HEK293 (cell line): Measurements from ENCODE around the gene FBXO36.
"Not testable (repeated sequence)": the region's sequence is repeated elsewhere in the genome, so short reads cannot be mapped to it uniquely, and the experiment has no call there.

Source experiments
- CTCF ChIA-PET: fragments of 350-600 bp; formaldehyde crosslinking; extraction: SDS; loops from one replicate; lab custom pipeline; 2021; ENCODE audit warnings: antibody characterized with exemption; lab: Yijun Ruan, JAX
- POLR2A ChIA-PET: fragments of 300-600 bp; formaldehyde crosslinking; extraction: SDS; loops from one replicate; lab custom pipeline; 2020; ENCODE audit warnings: antibody characterized with exemption, inconsistent platforms; lab: Yijun Ruan, JAX
- H3K27ac ChIP-seq: fragments of 200-500 bp; sonication (Bioruptor generic); 2 replicates; pipeline ENCODE4 v1.5.1; 2014; ENCODE audit warnings: low read depth, low read length, control low read depth, inconsistent platforms; ENCODE audit errors: extremely low read depth
- H3K36me3 ChIP-seq, 2 experiments: fragments of 200-500 bp in 1 of 2; sonication (Bioruptor generic) in 1 of 2; 1 replicate in 1 of 2; 2 replicates in 1 of 2; pipeline ENCODE4 v1.5.1; 2014 to 2017; ENCODE audit warnings: inconsistent platforms in 2 of 2, low read length in 2 of 2; ENCODE audit not compliant: control insufficient read depth in 2 of 2, insufficient read depth in 1 of 2
- H3K4me1 ChIP-seq: fragments of 200-500 bp; sonication (Bioruptor generic); 2 replicates; pipeline ENCODE4 v1.5.1; 2014; ENCODE audit warnings: mild to moderate bottlenecking, low read length, inconsistent platforms; ENCODE audit not compliant: control insufficient read depth, insufficient read depth
- H3K4me3 ChIP-seq: 2 replicates; pipeline ENCODE4 v1.5.1; 2011; ENCODE audit warnings: low read depth, mild to moderate bottlenecking, control low read depth, low read length, moderate library complexity
- H3K9me3 ChIP-seq: fragments of 200-500 bp; sonication (Bioruptor generic); 2 replicates; pipeline ENCODE4 v1.5.1; 2014; ENCODE audit warnings: low read depth, low read length, inconsistent platforms; ENCODE audit not compliant: control insufficient read depth, insufficient read depth
- GLI4 ChIP-seq: fragments of 450-650 bp; formaldehyde crosslinking; IDR thresholded peaks from 2 replicates; pipeline ENCODE4 v1.5.1; 2016; ENCODE audit warnings: missing biosample characterization, missing genetic modification characterization
- MZF1 ChIP-seq: fragments of 450-650 bp; formaldehyde crosslinking; IDR thresholded peaks from 2 replicates; pipeline ENCODE4 v1.5.1; 2017; ENCODE audit warnings: missing biosample characterization, missing genetic modification characterization, borderline replicate concordance
- OVOL3 ChIP-seq: fragments of 450-650 bp; formaldehyde crosslinking; IDR thresholded peaks from 2 replicates; pipeline ENCODE4 v1.5.1; 2016; ENCODE audit warnings: missing biosample characterization, missing genetic modification characterization
- ZNF266 ChIP-seq: fragments of 450-650 bp; formaldehyde crosslinking; IDR thresholded peaks from 2 replicates; pipeline ENCODE4 v1.5.1; 2016; ENCODE audit warnings: missing biosample characterization, missing genetic modification characterization, low read depth
- ZNF571 ChIP-seq: fragments of 450-650 bp; formaldehyde crosslinking; IDR thresholded peaks from 2 replicates; pipeline ENCODE4 v1.5.0; 2017; ENCODE audit warnings: missing biosample characterization, missing genetic modification characterization
- ZSCAN30 ChIP-seq: fragments of 450-650 bp; IDR thresholded peaks from 2 replicates; pipeline ENCODE4 v1.5.1; 2018; ENCODE audit warnings: missing biosample characterization, mild to moderate bottlenecking, missing genetic modification characterization, moderate library complexity
- TF ChIP-seq, protein P1 (sequence below): fragments of 450-650 bp; formaldehyde crosslinking; IDR thresholded peaks from 2 replicates; pipeline ENCODE4 v1.5.1; 2016; ENCODE audit warnings: missing biosample characterization, missing genetic modification characterization, low read depth
- TF ChIP-seq, protein P2 (sequence below): fragments of 450-650 bp; formaldehyde crosslinking; conservative IDR thresholded peaks from 2 replicates; pipeline ENCODE4 v1.5.1; 2016; ENCODE audit warnings: low read depth, missing biosample characterization, missing genetic modification characterization
- TF ChIP-seq, protein P3 (sequence below): fragments of 450-650 bp; formaldehyde crosslinking; conservative IDR thresholded peaks from 2 replicates; pipeline ENCODE4 v1.5.1; 2016; ENCODE audit warnings: low read depth, missing biosample characterization, missing genetic modification characterization
- TF ChIP-seq, protein P4 (sequence below): fragments of 450-650 bp; formaldehyde crosslinking; IDR thresholded peaks from 2 replicates; pipeline ENCODE4 v1.5.0; 2017; ENCODE audit warnings: missing biosample characterization, missing genetic modification characterization, borderline replicate concordance
- TF ChIP-seq, protein P5 (sequence below): fragments of 450-650 bp; formaldehyde crosslinking; IDR thresholded peaks from 2 replicates; pipeline ENCODE4 v1.5.1; 2016; ENCODE audit warnings: missing biosample characterization, missing genetic modification characterization

The FBXO36 gene

DNA sequence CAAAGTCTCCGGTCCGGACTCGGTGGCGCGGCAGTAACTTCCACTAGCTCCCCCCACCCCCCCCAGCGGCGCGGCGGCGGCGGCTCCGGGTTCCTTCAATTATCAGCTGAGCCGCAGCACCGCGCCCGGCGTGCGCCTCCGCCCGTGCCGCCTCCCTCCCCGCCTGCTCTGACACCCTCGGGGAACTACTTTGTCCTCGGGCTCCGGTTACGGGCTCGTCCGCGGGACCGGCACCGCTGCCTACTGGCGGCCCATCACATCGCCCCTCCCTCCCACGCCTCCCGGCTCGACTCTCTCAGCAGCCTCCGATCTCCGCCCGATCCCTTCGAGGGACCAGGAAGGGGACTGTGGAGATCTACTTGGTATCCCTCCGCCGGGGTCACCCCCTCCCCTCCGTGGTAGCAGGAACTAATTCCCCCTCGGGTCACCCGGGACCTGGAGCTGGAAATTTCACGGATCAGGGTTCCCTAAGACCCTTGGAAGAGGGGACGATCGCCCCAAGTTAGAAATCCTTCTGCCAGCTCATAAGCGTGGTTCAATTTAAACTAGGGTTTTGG lies 333 bp upstream of the FBXO36 start, which contains the start of gene TRIP12 (continued):
- TF ChIP-seq, protein P1, sequence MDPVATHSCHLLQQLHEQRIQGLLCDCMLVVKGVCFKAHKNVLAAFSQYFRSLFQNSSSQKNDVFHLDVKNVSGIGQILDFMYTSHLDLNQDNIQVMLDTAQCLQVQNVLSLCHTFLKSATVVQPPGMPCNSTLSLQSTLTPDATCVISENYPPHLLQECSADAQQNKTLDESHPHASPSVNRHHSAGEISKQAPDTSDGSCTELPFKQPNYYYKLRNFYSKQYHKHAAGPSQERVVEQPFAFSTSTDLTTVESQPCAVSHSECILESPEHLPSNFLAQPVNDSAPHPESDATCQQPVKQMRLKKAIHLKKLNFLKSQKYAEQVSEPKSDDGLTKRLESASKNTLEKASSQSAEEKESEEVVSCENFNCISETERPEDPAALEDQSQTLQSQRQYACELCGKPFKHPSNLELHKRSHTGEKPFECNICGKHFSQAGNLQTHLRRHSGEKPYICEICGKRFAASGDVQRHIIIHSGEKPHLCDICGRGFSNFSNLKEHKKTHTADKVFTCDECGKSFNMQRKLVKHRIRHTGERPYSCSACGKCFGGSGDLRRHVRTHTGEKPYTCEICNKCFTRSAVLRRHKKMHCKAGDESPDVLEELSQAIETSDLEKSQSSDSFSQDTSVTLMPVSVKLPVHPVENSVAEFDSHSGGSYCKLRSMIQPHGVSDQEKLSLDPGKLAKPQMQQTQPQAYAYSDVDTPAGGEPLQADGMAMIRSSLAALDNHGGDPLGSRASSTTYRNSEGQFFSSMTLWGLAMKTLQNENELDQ (tag by site-specific recombination) = no peak
- TF ChIP-seq ZNF266 (tag by site-specific recombination) (no peak), ZSCAN30 (tag by site-specific recombination) (peak; percentile 62)

DNA sequence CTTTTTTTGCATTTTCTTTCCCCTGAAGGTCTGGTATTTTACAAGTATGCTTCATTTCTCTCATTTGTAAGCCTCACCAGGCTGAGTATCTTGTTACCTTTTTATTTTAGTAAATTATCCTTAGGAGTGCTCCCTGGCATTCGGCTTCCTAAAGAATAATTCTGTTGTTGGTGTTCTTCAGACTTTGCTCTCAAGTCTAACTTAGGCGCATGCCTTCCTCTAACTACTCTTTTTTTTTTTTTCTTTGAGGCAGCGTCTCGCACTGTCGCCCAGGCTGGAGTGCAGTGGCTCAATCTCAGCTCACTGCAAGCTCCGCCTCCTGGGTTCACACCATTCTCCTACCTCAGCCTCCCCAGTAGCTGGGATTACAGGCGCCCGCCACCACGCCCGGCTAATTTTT lies 2.2 kb downstream of the FBXO36 start:
- POLR2A ChIA-PET, H3K9me3 ChIP-seq, CTCF ChIA-PET, H3K27ac ChIP-seq, H3K4me1 ChIP-seq, H3K36me3 ChIP-seq, H3K4me3 ChIP-seq: not testable (repeated sequence)

DNA sequence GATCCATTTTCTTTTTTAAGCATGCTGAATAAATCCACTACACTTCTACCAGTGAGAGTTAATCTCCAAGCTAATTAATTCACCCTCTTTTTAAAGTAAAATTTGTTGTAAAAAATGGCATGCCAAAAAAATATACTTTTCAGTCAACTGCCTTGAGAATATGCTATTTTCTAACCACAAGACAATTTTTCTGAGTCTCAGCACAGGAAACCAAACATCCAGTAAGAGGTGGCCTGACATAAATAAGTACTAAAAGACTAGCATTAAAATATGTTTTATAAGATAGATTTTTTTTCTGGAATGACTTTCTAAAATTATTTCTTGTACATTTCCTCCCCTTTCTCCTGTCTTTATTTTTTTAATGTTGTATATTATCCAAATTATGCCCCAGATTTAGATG lies 2.9 kb downstream of the FBXO36 start:
- no peaks in the 10 kb centered on the region for H3K36me3 ChIP-seq
- H3K4me3 ChIP-seq = no peak overlapping the region
- no peak overlapping the region for H3K27ac ChIP-seq
- ChIA-PET POLR2A (no interaction called here), CTCF (no interaction called here)
- no peaks in the 10 kb centered on the region for H3K9me3 ChIP-seq
- TF ChIP-seq, protein P2, sequence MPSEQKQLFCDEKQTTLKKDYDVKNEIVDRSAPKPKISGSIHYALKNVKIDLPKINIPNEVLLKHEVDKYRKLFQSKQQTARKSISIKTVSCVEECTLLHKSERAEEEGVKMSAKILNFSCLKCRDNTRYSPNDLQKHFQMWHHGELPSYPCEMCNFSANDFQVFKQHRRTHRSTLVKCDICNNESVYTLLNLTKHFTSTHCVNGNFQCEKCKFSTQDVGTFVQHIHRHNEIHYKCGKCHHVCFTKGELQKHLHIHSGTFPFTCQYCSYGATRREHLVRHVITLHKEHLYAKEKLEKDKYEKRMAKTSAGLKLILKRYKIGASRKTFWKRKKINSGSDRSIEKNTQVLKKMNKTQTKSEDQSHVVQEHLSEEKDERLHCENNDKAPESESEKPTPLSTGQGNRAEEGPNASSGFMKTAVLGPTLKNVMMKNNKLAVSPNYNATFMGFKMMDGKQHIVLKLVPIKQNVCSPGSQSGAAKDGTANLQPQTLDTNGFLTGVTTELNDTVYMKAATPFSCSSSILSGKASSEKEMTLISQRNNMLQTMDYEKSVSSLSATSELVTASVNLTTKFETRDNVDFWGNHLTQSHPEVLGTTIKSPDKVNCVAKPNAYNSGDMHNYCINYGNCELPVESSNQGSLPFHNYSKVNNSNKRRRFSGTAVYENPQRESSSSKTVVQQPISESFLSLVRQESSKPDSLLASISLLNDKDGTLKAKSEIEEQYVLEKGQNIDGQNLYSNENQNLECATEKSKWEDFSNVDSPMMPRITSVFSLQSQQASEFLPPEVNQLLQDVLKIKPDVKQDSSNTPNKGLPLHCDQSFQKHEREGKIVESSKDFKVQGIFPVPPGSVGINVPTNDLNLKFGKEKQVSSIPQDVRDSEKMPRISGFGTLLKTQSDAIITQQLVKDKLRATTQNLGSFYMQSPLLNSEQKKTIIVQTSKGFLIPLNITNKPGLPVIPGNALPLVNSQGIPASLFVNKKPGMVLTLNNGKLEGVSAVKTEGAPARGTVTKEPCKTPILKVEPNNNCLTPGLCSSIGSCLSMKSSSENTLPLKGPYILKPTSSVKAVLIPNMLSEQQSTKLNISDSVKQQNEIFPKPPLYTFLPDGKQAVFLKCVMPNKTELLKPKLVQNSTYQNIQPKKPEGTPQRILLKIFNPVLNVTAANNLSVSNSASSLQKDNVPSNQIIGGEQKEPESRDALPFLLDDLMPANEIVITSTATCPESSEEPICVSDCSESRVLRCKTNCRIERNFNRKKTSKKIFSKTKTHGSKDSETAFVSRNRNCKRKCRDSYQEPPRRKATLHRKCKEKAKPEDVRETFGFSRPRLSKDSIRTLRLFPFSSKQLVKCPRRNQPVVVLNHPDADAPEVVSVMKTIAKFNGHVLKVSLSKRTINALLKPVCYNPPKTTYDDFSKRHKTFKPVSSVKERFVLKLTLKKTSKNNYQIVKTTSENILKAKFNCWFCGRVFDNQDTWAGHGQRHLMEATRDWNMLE (tag by site-specific recombination) = no peak
- TF ChIP-seq, protein P3, sequence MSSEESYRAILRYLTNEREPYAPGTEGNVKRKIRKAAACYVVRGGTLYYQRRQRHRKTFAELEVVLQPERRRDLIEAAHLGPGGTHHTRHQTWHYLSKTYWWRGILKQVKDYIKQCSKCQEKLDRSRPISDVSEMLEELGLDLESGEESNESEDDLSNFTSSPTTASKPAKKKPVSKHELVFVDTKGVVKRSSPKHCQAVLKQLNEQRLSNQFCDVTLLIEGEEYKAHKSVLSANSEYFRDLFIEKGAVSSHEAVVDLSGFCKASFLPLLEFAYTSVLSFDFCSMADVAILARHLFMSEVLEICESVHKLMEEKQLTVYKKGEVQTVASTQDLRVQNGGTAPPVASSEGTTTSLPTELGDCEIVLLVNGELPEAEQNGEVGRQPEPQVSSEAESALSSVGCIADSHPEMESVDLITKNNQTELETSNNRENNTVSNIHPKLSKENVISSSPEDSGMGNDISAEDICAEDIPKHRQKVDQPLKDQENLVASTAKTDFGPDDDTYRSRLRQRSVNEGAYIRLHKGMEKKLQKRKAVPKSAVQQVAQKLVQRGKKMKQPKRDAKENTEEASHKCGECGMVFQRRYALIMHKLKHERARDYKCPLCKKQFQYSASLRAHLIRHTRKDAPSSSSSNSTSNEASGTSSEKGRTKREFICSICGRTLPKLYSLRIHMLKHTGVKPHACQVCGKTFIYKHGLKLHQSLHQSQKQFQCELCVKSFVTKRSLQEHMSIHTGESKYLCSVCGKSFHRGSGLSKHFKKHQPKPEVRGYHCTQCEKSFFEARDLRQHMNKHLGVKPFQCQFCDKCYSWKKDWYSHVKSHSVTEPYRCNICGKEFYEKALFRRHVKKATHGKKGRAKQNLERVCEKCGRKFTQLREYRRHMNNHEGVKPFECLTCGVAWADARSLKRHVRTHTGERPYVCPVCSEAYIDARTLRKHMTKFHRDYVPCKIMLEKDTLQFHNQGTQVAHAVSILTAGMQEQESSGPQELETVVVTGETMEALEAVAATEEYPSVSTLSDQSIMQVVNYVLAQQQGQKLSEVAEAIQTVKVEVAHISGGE (tag by site-specific recombination) = no peak
- no peak for TF ChIP-seq OVOL3 (tag by site-specific recombination)
- TF ChIP-seq, protein P4, sequence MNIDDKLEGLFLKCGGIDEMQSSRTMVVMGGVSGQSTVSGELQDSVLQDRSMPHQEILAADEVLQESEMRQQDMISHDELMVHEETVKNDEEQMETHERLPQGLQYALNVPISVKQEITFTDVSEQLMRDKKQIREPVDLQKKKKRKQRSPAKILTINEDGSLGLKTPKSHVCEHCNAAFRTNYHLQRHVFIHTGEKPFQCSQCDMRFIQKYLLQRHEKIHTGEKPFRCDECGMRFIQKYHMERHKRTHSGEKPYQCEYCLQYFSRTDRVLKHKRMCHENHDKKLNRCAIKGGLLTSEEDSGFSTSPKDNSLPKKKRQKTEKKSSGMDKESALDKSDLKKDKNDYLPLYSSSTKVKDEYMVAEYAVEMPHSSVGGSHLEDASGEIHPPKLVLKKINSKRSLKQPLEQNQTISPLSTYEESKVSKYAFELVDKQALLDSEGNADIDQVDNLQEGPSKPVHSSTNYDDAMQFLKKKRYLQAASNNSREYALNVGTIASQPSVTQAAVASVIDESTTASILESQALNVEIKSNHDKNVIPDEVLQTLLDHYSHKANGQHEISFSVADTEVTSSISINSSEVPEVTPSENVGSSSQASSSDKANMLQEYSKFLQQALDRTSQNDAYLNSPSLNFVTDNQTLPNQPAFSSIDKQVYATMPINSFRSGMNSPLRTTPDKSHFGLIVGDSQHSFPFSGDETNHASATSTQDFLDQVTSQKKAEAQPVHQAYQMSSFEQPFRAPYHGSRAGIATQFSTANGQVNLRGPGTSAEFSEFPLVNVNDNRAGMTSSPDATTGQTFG (tag by site-specific recombination) = no peak
- no peak for TF ChIP-seq GLI4 (tag by site-specific recombination)
- TF ChIP-seq MZF1 = no peak
- no peak for TF ChIP-seq ZNF571 (tag by site-specific recombination)
- TF ChIP-seq, protein P5, sequence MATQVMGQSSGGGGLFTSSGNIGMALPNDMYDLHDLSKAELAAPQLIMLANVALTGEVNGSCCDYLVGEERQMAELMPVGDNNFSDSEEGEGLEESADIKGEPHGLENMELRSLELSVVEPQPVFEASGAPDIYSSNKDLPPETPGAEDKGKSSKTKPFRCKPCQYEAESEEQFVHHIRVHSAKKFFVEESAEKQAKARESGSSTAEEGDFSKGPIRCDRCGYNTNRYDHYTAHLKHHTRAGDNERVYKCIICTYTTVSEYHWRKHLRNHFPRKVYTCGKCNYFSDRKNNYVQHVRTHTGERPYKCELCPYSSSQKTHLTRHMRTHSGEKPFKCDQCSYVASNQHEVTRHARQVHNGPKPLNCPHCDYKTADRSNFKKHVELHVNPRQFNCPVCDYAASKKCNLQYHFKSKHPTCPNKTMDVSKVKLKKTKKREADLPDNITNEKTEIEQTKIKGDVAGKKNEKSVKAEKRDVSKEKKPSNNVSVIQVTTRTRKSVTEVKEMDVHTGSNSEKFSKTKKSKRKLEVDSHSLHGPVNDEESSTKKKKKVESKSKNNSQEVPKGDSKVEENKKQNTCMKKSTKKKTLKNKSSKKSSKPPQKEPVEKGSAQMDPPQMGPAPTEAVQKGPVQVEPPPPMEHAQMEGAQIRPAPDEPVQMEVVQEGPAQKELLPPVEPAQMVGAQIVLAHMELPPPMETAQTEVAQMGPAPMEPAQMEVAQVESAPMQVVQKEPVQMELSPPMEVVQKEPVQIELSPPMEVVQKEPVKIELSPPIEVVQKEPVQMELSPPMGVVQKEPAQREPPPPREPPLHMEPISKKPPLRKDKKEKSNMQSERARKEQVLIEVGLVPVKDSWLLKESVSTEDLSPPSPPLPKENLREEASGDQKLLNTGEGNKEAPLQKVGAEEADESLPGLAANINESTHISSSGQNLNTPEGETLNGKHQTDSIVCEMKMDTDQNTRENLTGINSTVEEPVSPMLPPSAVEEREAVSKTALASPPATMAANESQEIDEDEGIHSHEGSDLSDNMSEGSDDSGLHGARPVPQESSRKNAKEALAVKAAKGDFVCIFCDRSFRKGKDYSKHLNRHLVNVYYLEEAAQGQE (tag by site-specific recombination) = no peak
- TF ChIP-seq, all 188 proteins: peak for 0
- H3K4me1 ChIP-seq = peaks cover 5% of the 10 kb centered on the region; the same call in 1 of the 2 replicates
